GM23338 (cell line): ENCODE data around the gene GPRIN2. TPM values are rescaled to one million over a fixed set of nuclear protein-coding genes. Genes with fewer than 3 reads are reported as not detected.

Experiments
- ATAC-seq: fragments of 200-7000 bp; cut with Tn5 transposase; 3 replicates; pipeline ENCODE4 v1.9.1; 2020
- DNase-seq: peaks from one replicate; pipeline ENCODE4 v3.0.0-alpha.2; 2015; ENCODE audit warnings: low spot score
- H2AFZ ChIP-seq: fragments of 200-600 bp; sonication (generic); 2 replicates; pipeline ENCODE4 v1.8.0; 2016; ENCODE audit warnings: antibody characterized with exemption, mild to moderate bottlenecking, moderate library complexity
- H3F3A ChIP-seq: fragments of 200-600 bp; sonication (generic); replicated peaks from 2 replicates; pipeline ENCODE4 v1.8.0; 2017; ENCODE audit warnings: antibody characterized with exemption, mixed run types, low read depth
- H3K27ac ChIP-seq: fragments of 200-600 bp; sonication (generic); 2 replicates; pipeline ENCODE4 v1.6.1; 2016; ENCODE audit warnings: low read depth
- H3K27me3 ChIP-seq: fragments of 200-600 bp; sonication (generic); 2 replicates; pipeline ENCODE4 v1.8.0; 2016; ENCODE audit warnings: mild to moderate bottlenecking, mixed run types, moderate library complexity; ENCODE audit not compliant: insufficient read depth
- H3K36me3 ChIP-seq: fragments of 200-600 bp; sonication (generic); 2 replicates; pipeline ENCODE4 v1.8.0; 2016; ENCODE audit warnings: mild to moderate bottlenecking; ENCODE audit not compliant: insufficient read depth
- H3K4me1 ChIP-seq: fragments of 200-600 bp; sonication (generic); 2 replicates; pipeline ENCODE4 v1.8.0; 2016; ENCODE audit warnings: mild to moderate bottlenecking, moderate library complexity; ENCODE audit not compliant: insufficient read depth
- H3K4me2 ChIP-seq: fragments of 200-600 bp; sonication (generic); 2 replicates; pipeline ENCODE4 v1.7.1; 2017; ENCODE audit warnings: mixed run types
- H3K4me3 ChIP-seq: fragments of 200-600 bp; sonication (generic); 2 replicates; pipeline ENCODE4 v1.6.1; 2016; ENCODE audit warnings: mixed run types
- H3K79me2 ChIP-seq: fragments of 200-600 bp; sonication (generic); replicated peaks from 2 replicates; pipeline ENCODE4 v1.8.0; 2017; ENCODE audit warnings: mild to moderate bottlenecking; ENCODE audit not compliant: insufficient read depth
- H3K9me2 ChIP-seq: fragments of 200-600 bp; sonication (generic); 2 replicates; pipeline ENCODE4 v1.8.0; 2017; ENCODE audit not compliant: insufficient read depth
- H4K20me1 ChIP-seq: fragments of 200-600 bp; sonication (generic); replicated peaks from 2 replicates; pipeline ENCODE4 v1.8.0; 2017; ENCODE audit warnings: mild to moderate bottlenecking; ENCODE audit not compliant: insufficient read depth
- H3K27ac Mint-ChIP-seq: 2 replicates; pipeline ENCODE4 v1.8.0; 2020; ENCODE audit warnings: inconsistent platforms, mild to moderate bottlenecking, moderate library complexity, mixed read lengths
- H3K27me3 Mint-ChIP-seq: 3 replicates; pipeline ENCODE4 v1.8.0; 2022; ENCODE audit warnings: low read depth, mild to moderate bottlenecking, moderate library complexity, mixed read lengths, inconsistent platforms; ENCODE audit not compliant: insufficient read depth, poor library complexity
- H3K36me3 Mint-ChIP-seq: 3 replicates; pipeline ENCODE4 v1.8.0; 2021; ENCODE audit warnings: low read depth, mild to moderate bottlenecking, inconsistent platforms, moderate library complexity, mixed read lengths
- H3K4me1 Mint-ChIP-seq: 3 replicates; pipeline ENCODE4 v1.8.0; 2020; ENCODE audit warnings: mild to moderate bottlenecking, inconsistent platforms, mixed read lengths
- H3K4me3 Mint-ChIP-seq: 3 replicates; pipeline ENCODE4 v1.8.0; 2021; ENCODE audit warnings: moderate library complexity, mild to moderate bottlenecking, inconsistent platforms, mixed read lengths
- H3K9me3 Mint-ChIP-seq: 3 replicates; pipeline ENCODE4 v1.8.0; 2020; ENCODE audit warnings: moderate library complexity, mild to moderate bottlenecking, inconsistent platforms, mixed read lengths
- EZH2phosphoT487 ChIP-seq: fragments of 200-600 bp; sonication (generic); IDR thresholded peaks from one replicate; pipeline ENCODE4 v1.8.1; 2018; ENCODE audit warnings: antibody characterized with exemption; ENCODE audit not compliant: unreplicated experiment
- JUNB ChIP-seq: IDR thresholded peaks from one replicate; pipeline ENCODE4 v1.6.1; 2016; ENCODE audit warnings: antibody characterized with exemption; ENCODE audit not compliant: unreplicated experiment
- POLR2AphosphoS5 ChIP-seq: IDR thresholded peaks from 2 replicates; pipeline ENCODE4 v1.6.1; 2016; ENCODE audit warnings: antibody characterized with exemption, low read depth
- STAT1 ChIP-seq: IDR thresholded peaks from one replicate; pipeline ENCODE4 v1.6.1; 2016; ENCODE audit warnings: antibody characterized with exemption; ENCODE audit not compliant: unreplicated experiment
- polyA plus RNA-seq: library from polyadenylated mRNA; unstranded; fragments of >200 nt; fragmentation: Nextera tagmentation; extraction: Ambion mirVana; gene quantifications from 2 replicates; pipeline ENCODE4 v1.2.1, GENCODE V29; 2016
- total RNA-seq: library from RNA; depleted of rRNA; stranded (reverse); fragments of >200 nt; shearing (Covaris generic); gene quantifications from 2 replicates; pipeline ENCODE4 v1.2.3, GENCODE V29; 2014
- TF ChIP-seq, protein P1 (sequence below): IDR thresholded peaks from 2 replicates; pipeline ENCODE4 v1.6.1; 2016; ENCODE audit warnings: antibody characterized with exemption

Gene GPRIN2
- total and polyA plus RNA-seq, 2 experiments from 2014 or later = 2.9 to 28.5 TPM

DNA sequence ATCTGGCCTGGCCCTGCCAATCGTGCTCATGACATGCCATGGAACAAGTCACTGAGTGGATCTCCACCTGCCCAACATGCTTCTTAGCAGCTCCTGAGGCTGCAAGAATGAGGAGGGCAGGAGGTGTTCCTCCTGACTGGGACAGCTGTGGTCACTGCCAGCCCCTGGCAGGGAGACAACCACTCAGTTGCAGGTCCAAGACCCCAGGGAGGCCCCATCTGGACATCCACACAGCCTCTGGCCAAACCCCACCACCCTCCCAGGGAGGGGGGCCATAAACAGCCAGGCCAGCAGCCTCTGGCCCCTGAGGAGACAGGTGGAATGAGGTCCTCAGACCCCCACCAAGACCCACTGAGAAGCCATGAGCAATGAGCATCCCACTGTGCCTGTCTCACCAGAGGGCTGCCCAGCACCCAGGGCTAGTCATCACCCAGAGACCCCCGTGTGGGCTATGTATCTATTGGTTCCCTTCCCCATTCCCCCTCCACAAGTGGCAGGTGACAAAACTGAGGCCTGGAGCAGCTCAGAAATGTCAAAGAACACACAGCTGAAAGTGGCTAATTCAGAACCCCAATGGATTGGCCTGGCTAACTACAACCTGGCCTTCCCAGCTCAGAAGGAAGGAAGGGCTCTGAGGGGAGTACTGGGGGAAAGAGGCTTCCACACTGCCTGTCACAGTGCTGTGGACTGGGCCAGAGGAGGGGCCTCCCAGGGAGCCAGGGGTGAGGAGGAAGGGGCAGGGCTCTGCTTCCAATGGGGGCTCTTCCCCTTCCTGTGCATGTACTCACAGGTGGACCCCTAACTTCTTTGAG lies 3.0 kb downstream of the GPRIN2 start:
- H3K27me3 Mint-ChIP-seq = peaks cover 15% of the 10 kb centered on the region
- Histone ChIP-seq H3K4me3 (no peak overlapping the region), H3K27ac (no peak overlapping the region), H3F3A (0 out of 2 replicates have a peak, but pooled peaks cover 6% of the 10 kb centered on the region), H3K4me1 (peaks cover 20% of the 10 kb centered on the region), H3K9me2 (peaks cover 4% of the 10 kb centered on the region; the same call in 1 of the 2 replicates), H3K4me2 (no peak overlapping the region), H3K36me3 (peaks cover 5% of the 10 kb centered on the region), H3K79me2 (peaks cover 10% of the 10 kb centered on the region; the same call in 1 of the 2 replicates), H3K27me3 (peaks cover 15% of the 10 kb centered on the region), H2AFZ (no peak overlapping the region), H4K20me1 (peaks cover 27% of the 10 kb centered on the region)
- no peak overlapping the region for H3K27ac Mint-ChIP-seq
- ATAC-seq = no peak
- DNase-seq = no peak
- H3K4me1 Mint-ChIP-seq = peaks cover 4% of the 10 kb centered on the region; the same call in 2 of the 3 replicates
- peaks cover 3% of the 10 kb centered on the region; the same call in 1 of the 3 replicates for H3K36me3 Mint-ChIP-seq
- no peak for TF ChIP-seq STAT1
- TF ChIP-seq POLR2AphosphoS5 = no peak
- no peak overlapping the region for H3K4me3 Mint-ChIP-seq
- peaks cover 3% of the 10 kb centered on the region; the same call in 1 of the 3 replicates for H3K9me3 Mint-ChIP-seq

- H3K79me2 ChIP-seq = peaks cover 10% of the 10 kb centered on the region; the same call in 1 of the 2 replicates
- DNase-seq (no peak), ATAC-seq (no peak)
- peaks cover 5% of the 10 kb centered on the region for H3K36me3 ChIP-seq
- Mint-ChIP-seq H3K4me1 (peaks cover 4% of the 10 kb centered on the region; the same call in 1 of the 3 replicates), H3K27ac (no peak overlapping the region), H3K27me3 (peaks cover 14% of the 10 kb centered on the region), H3K4me3 (no peak overlapping the region), H3K9me3 (peaks cover 3% of the 10 kb centered on the region; the same call in 1 of the 3 replicates), H3K36me3 (peaks cover 3% of the 10 kb centered on the region; the same call in 1 of the 3 replicates)
- H4K20me1 ChIP-seq = peaks cover 28% of the 10 kb centered on the region
- 0 out of 2 replicates have a peak, but pooled peaks cover 2% of the 10 kb centered on the region for H3K9me2 ChIP-seq
- no peak overlapping the region for H3K27ac ChIP-seq
- peaks cover 19% of the 10 kb centered on the region for H3K4me1 ChIP-seq
- H3K27me3 ChIP-seq = peaks cover 7% of the 10 kb centered on the region
- H2AFZ ChIP-seq = no peak overlapping the region
- 0 out of 2 replicates have a peak, but pooled peaks cover 6% of the 10 kb centered on the region for H3F3A ChIP-seq
- no peak overlapping the region for H3K4me2 ChIP-seq
- TF ChIP-seq, protein P1, sequence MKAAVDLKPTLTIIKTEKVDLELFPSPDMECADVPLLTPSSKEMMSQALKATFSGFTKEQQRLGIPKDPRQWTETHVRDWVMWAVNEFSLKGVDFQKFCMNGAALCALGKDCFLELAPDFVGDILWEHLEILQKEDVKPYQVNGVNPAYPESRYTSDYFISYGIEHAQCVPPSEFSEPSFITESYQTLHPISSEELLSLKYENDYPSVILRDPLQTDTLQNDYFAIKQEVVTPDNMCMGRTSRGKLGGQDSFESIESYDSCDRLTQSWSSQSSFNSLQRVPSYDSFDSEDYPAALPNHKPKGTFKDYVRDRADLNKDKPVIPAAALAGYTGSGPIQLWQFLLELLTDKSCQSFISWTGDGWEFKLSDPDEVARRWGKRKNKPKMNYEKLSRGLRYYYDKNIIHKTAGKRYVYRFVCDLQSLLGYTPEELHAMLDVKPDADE = no peak
- TF ChIP-seq JUNB (no peak), EZH2phosphoT487 (no peak)
- no peak overlapping the region for H3K4me3 ChIP-seq
Measured at GRCh38 chr10:46552526-46553237, 3.8 kb downstream of the GPRIN2 start.
